ENCODE data around the gene GABBR1.
A peak's percentile ranks its signal among the peaks of the same experiment; 100 is the strongest.

GABBR1 gene

GRCh38 chr6:29653452-29654038 is 20.6 kb upstream of the GABBR1 start:
- peak; percentile 82 for DNase-seq (ENCODE audit: low read depth)

- DNase-seq (ENCODE audit: low read depth), result no peak
Observed at GRCh38 chr6:29652198-29652584, 19.2 kb upstream of the GABBR1 start.

GRCh38 chr6:29651413-29652197 is 18.6 kb upstream of the GABBR1 start:
- DNase-seq (ENCODE audit: low read depth), result peak; percentile 38

- DNase-seq (ENCODE audit: low read depth), result peak; percentile 93
Observed at GRCh38 chr6:29649701-29650673, 17.0 kb upstream of the GABBR1 start.

- DNase-seq (ENCODE audit: low read depth), result peak; percentile 55
Observed at GRCh38 chr6:29647927-29648642, 15.1 kb upstream of the GABBR1 start.

GRCh38 chr6:29641430-29642148 is 8.6 kb upstream of the GABBR1 start:
- DNase-seq (ENCODE audit: low read depth), result no peak

GRCh38 chr6:29637247-29637646 is 4.3 kb upstream of the GABBR1 start:
- no peak for DNase-seq (ENCODE audit: low read depth)

- DNase-seq (ENCODE audit: low read depth), result no peak
Observed at GRCh38 chr6:29633534-29633905, 537 bp upstream of the GABBR1 start.

- peak; percentile 48 for DNase-seq (ENCODE audit: low read depth)
Observed at GRCh38 chr6:29631860-29632731, 887 bp downstream of the GABBR1 start.

GRCh38 chr6:29631209-29631810 is 1.7 kb downstream of the GABBR1 start:
- DNase-seq (ENCODE audit: low read depth), result peak; percentile 40

GRCh38 chr6:29630315-29630714 is 2.7 kb downstream of the GABBR1 start:
- no peak for DNase-seq (ENCODE audit: low read depth)

GRCh38 chr6:29629571-29629970 is 3.4 kb downstream of the GABBR1 start:
- DNase-seq (ENCODE audit: low read depth), result no peak

- DNase-seq (ENCODE audit: low read depth), result peak; percentile 77
Observed at GRCh38 chr6:29628419-29629281, 4.3 kb downstream of the GABBR1 start.

- peak; percentile 80 for DNase-seq (ENCODE audit: low read depth)
Observed at GRCh38 chr6:29627755-29628418, 5.1 kb downstream of the GABBR1 start.

GRCh38 chr6:29626948-29627754 is 5.8 kb downstream of the GABBR1 start:
- no peak for DNase-seq (ENCODE audit: low read depth)

- no peak for DNase-seq (ENCODE audit: low read depth)
Observed at GRCh38 chr6:29625337-29625930, 7.5 kb downstream of the GABBR1 start.

GRCh38 chr6:29624520-29624961 is 8.4 kb downstream of the GABBR1 start:
- DNase-seq (ENCODE audit: low read depth), result no peak

All from iris pigment epithelial cell (primary cell).